Subcutaneous adipose tissue (tissue), 4 donors: ENCODE results near the gene MAP1LC3B. TPM values are rescaled to one million over a fixed set of nuclear protein-coding genes. Genes with fewer than 3 reads are reported as not detected.

Experiments
- total RNA-seq, 4 donors: library from RNA; depleted of rRNA; stranded (reverse); fragments of >200 nt; gene quantifications; one replicate each; pipeline ENCODE4 v1.1.0, GENCODE V29; 2016
- TF ChIP-seq, protein P1 (sequence below): fragments of 450-650 bp; IDR thresholded peaks from one replicate; pipeline ENCODE4 v1.5.1; 2016; ENCODE audit warnings: low read depth, mild to moderate bottlenecking, control low read depth, antibody characterized with exemption, moderate library complexity

MAP1LC3B gene
- total RNA-seq, 4 donors from 2014 or later: 81.7 to 172 (median 101) TPM

DNA sequence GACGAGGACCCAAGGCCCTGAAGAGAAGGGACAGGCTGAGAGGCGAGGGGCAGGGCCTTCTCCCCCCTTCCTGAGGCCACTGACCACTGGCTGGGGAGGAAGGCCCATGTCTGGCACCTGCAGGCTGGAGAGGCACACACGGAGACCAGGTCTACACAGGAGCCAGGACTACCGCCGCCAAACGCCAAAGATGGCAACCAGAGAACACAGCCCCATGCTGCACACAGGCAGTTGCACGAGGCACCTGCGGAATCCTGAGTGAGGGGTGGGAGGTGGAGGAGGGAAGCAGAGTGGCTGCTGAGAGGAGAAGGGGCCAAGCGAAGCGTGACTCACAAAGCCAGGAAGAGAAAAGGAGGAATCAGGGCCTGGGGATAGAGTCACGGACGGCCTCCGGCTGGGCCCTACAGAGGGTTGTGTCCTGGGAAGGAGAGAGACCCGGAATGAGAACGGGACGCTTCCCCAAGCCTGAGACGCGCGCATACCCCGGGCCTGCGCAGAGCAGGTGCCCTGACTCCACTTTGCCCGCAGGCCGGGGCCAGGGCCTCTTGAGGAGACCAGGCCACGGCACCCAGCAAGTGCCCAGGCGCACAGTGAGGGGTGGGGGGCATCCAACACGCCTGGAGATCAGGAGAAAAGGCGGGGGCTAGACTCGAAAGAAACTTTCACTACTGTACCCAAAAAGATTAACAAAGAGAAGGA, 46.3 kb upstream of the MAP1LC3B start:
- TF ChIP-seq, protein P1, sequence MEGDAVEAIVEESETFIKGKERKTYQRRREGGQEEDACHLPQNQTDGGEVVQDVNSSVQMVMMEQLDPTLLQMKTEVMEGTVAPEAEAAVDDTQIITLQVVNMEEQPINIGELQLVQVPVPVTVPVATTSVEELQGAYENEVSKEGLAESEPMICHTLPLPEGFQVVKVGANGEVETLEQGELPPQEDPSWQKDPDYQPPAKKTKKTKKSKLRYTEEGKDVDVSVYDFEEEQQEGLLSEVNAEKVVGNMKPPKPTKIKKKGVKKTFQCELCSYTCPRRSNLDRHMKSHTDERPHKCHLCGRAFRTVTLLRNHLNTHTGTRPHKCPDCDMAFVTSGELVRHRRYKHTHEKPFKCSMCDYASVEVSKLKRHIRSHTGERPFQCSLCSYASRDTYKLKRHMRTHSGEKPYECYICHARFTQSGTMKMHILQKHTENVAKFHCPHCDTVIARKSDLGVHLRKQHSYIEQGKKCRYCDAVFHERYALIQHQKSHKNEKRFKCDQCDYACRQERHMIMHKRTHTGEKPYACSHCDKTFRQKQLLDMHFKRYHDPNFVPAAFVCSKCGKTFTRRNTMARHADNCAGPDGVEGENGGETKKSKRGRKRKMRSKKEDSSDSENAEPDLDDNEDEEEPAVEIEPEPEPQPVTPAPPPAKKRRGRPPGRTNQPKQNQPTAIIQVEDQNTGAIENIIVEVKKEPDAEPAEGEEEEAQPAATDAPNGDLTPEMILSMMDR: no peak

DNA sequence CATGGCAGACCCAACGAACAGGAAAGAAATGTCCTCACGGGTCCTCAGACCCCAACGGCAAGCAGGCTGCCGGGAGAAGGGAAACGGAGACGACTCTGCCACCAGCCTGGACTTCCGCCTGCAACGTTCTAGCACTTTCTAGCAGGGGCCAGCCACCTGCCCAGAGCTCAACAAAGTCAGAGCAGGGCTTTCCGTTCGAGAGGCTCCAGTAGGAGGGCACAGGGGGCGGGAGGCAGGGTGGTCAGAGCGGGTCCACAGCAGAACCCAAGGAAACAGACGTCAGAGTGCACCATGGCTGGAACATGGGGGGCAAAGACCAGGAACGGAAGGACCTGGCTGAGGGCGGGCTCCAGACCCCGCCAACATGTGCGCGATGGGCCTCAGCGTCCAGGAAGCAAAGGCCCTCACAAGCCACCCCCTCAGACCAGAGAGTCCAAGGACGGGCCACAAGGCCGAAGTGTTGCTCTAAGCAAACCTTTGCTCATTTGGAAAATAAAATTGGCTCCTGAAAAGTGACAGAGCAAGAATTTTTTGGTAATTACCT, 45.5 kb upstream of the MAP1LC3B start:
- TF ChIP-seq, protein P1: no peak

DNA sequence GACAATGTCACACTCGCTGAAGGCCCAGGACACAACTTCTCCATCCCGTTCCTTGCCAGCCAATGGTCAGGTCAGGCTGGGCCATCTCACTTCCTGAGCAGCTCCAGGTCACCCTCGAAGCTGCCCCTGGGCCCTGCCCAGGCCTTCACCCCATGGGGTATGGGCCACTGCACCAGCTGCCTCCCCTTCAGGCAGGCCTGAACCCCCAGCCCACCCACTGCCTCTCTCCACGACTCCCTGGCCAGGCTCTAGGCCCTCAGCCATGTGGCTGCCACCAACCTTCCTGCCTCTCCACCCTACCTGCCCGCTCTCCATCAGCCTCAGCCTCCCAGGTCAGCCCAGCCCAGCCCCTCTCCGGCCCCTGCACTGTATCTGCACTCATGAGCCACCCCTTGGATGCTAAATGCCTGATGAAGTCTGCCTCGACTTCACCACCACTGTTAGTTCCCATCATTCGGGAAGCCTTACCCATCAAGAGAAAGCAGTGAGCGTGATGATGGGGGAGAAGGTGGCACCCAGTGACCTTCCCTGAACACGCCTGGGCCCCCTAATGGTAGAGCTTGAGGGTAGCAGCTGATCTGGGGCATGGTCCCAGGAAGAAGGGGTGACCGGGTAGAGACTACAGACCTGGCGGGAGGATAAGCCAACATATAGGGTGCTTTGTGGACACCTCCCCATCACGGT, 44.1 kb upstream of the MAP1LC3B start:
- TF ChIP-seq, protein P1: no peak

DNA sequence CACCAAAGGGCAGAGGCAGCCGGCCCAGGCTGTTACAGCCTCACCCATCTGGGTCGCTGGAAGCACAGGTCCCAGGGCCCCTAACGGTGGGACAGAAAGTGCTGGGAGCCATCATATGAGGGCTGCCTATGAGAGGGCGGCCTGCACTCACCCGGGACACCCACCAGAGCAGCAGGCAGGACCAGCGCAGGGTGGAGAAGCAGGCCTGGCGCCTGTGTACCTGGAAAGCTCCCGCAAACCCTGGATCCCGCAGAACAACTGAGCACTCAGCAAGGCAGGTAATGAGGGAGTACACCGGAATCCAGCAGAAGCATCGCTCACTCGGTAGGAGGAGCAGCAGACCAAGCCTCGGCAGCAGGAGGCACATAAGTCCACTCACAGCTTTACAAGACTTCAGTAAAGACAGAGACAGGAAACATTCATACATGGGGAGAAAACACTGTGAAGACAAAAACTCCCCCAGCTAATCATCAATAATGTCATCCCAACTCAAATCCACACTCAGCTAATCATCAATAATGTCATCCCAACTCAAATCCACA, 43.4 kb upstream of the MAP1LC3B start:
- TF ChIP-seq, protein P1: no peak

DNA sequence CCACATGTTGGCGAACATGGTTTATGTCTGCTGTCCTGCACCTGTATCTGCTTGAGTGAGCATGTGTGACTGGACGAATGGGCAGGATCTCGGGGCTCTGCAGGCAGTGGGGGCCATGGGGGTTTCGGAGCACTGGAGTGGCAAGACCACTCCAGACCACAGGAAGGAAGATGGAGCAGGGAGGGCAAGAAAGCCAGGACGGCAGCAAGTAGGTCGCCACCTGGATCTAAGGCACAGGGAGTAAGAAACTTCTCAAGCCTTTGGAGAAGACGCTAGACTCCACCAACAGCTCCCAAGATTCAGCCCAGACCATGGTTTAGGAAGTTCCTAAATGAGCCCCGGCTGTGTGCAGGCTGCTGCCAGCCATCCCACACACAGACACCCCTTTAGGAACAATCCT, 42.1 kb upstream of the MAP1LC3B start:
- TF ChIP-seq, protein P1: no peak

DNA sequence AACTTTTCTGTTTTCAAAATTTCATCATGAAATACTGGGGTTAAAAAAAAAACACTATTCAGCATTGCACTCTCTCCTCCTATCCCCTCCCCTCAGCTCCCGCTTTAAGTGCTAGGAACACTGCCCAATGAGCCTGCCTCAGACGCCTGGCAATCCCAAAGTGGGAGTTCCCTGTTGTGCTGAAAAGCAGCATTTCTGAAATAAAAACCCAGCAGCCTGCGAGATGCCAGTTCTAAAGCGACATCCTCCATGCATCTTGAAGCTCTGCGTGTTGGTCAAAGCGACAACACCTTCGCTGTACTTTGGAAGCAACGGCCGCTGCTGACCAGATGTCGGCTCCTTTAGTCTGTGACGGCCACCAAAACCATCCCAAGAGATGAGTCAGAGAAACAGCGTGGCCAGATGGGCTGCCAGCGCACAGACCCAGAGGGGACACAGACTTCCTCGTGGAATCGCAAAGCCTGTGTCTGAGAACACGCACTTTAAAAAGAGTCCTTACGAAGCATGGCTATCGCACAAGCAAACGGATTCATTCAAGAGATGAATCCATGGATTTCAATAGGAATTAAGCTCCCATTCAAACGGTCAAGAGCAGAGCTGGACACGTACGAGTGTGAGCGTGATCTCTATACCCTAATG, 41.3 kb upstream of the MAP1LC3B start:
- TF ChIP-seq, protein P1: no peak

DNA sequence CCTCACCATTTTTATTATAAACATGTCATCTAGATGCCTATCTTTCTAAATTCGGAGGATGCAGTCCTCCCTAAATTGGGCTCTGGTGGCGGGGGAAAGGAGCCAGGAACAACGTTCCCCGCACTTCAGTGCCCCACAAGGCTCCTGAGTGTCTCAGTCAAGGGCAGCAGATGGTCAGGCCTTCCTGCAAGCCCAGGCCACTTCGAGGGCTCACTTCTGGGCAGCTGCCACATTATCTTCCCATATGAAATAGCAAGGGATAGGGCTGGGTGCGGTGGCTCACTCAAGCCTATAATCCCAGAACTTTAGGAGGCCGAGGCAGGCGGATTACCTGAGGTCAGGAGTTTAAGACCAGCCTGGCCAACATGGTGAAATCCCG, 40.8 kb upstream of the MAP1LC3B start:
- TF ChIP-seq, protein P1: no peak
